NCI-H82 treated with DMSO at 0.1 percent for 48 hours (cell line): ENCODE results near the gene TNNI3K.
A peak's percentile ranks its signal among the peaks of the same experiment; 100 is the strongest.

Source experiments
- DNase-seq: peaks from one replicate; lab custom pipeline; 2025; ENCODE audit not compliant: unreplicated experiment; lab: John Stamatoyannopoulos, UW

TNNI3K gene

GRCh38 chr1:74280642-74281396, 45.6 kb downstream of the TNNI3K start:
- DNase-seq = no peak

- no peak for DNase-seq
Measured at GRCh38 chr1:74286414-74286813, 51.2 kb downstream of the TNNI3K start.

- DNase-seq = no peak
Measured at GRCh38 chr1:74314438-74314837, 79.3 kb downstream of the TNNI3K start.

- no peak for DNase-seq
Measured at GRCh38 chr1:74316302-74316701, 81.1 kb downstream of the TNNI3K start.

- no peak for DNase-seq
Measured at GRCh38 chr1:74317663-74318062, 82.5 kb downstream of the TNNI3K start.

GRCh38 chr1:74323937-74324473, 88.8 kb downstream of the TNNI3K start:
- DNase-seq = no peak

- no peak for DNase-seq
Measured at GRCh38 chr1:74324684-74325448, 89.7 kb downstream of the TNNI3K start.

GRCh38 chr1:74328851-74329250, 93.7 kb downstream of the TNNI3K start:
- DNase-seq = peak; percentile 62

- no peak for DNase-seq
Measured at GRCh38 chr1:74333244-74333643, 98.1 kb downstream of the TNNI3K start.

- no peak for DNase-seq
Measured at GRCh38 chr1:74334147-74334546, 99.0 kb downstream of the TNNI3K start.

- DNase-seq = no peak
Measured at GRCh38 chr1:74340656-74341055, 105.5 kb downstream of the TNNI3K start.

GRCh38 chr1:74341702-74342339, 106.6 kb downstream of the TNNI3K start:
- no peak for DNase-seq

- peak; percentile 99 for DNase-seq
Measured at GRCh38 chr1:74343216-74343615, 108.0 kb downstream of the TNNI3K start.

- DNase-seq = peak; percentile 24
Measured at GRCh38 chr1:74344387-74344786, 109.2 kb downstream of the TNNI3K start.

GRCh38 chr1:74356493-74356892, 121.3 kb downstream of the TNNI3K start:
- DNase-seq = no peak

- no peak for DNase-seq
Measured at GRCh38 chr1:74357150-74357549, 122.0 kb downstream of the TNNI3K start.

GRCh38 chr1:74357756-74358155, 122.6 kb downstream of the TNNI3K start:
- DNase-seq = no peak

- DNase-seq = no peak
Measured at GRCh38 chr1:74362691-74363090, 127.5 kb downstream of the TNNI3K start.

GRCh38 chr1:74363220-74363619, 128.0 kb downstream of the TNNI3K start:
- no peak for DNase-seq

- no peak for DNase-seq
Measured at GRCh38 chr1:74367175-74367813, 132.1 kb downstream of the TNNI3K start.

GRCh38 chr1:74368335-74368734, 133.1 kb downstream of the TNNI3K start:
- DNase-seq = no peak
